H1 (cell line): Measurements from ENCODE around the gene CXXC4. TPM values are rescaled to one million over a fixed set of nuclear protein-coding genes. Genes with fewer than 3 reads are reported as not detected.

ENCODE experiments used
- CBX5 ChIP-seq: fragments of 300-800, 300-1000 bp; sonication (generic); IDR thresholded peaks from 2 replicates; pipeline ENCODE4 v1.7.1; 2016; ENCODE audit warnings: antibody characterized with exemption, low read length, low read depth
- EP300 ChIP-seq, 2 experiments: IDR thresholded peaks; 1 replicate in 1 of 2; 2 replicates in 1 of 2; pipeline ENCODE4 v1.6.1; 2011 to 2012; ENCODE audit warnings: low read depth in 2 of 2, low read length in 2 of 2, mild to moderate bottlenecking in 2 of 2, borderline replicate concordance in 1 of 2, inconsistent platforms in 1 of 2, moderate library complexity in 1 of 2
- GTF2F1 ChIP-seq: IDR thresholded peaks from 2 replicates; pipeline ENCODE4 v1.6.1; 2012; ENCODE audit warnings: low read depth, low read length, improper control_type of control experiment, borderline replicate concordance
- JUN ChIP-seq: IDR thresholded peaks from 2 replicates; pipeline ENCODE4 v1.6.1; 2011; ENCODE audit warnings: low read depth, mild to moderate bottlenecking, improper control_type of control experiment, low read length
- KDM1A ChIP-seq: fragments of 200-600, 300-600 bp; sonication (generic); IDR thresholded peaks from 2 replicates; pipeline ENCODE4 v1.7.1; 2016; ENCODE audit warnings: mild to moderate bottlenecking, low read length, borderline replicate concordance
- PHF8 ChIP-seq: fragments of 200-600 bp; sonication (generic); conservative IDR thresholded peaks from 2 replicates; pipeline ENCODE4 v1.7.1; 2012; ENCODE audit warnings: low read depth, mild to moderate bottlenecking, inconsistent platforms, low read length, moderate library complexity
- POU5F1 ChIP-seq: IDR thresholded peaks from 2 replicates; pipeline ENCODE4 v1.6.1; 2011; ENCODE audit warnings: low read depth, mild to moderate bottlenecking, low read length, moderate library complexity
- TAF1 ChIP-seq: IDR thresholded peaks from 2 replicates; pipeline ENCODE4 v1.6.1; 2011; ENCODE audit warnings: mild to moderate bottlenecking, low read depth, low read length
- YY1 ChIP-seq: IDR thresholded peaks from 2 replicates; pipeline ENCODE4 v1.6.1; 2011; ENCODE audit warnings: low read depth, mild to moderate bottlenecking, low read length
- polyA plus RNA-seq, 7 experiments: library from polyadenylated mRNA; depleted of rRNA in 3 of 7; stranded (reverse) in 5 of 7; unstranded in 2 of 7; fragments of >200 nt in 5 of 7; fragments of 200-250 nt in 2 of 7; gene quantifications; 1 replicate in 5 of 7; 2 replicates in 1 of 7; 4 replicates in 1 of 7; pipeline versions ENCODE4 v1.2.1 to v1.2.3, GENCODE V29; 2011 to 2013; ENCODE audit warnings: missing spikeins in 2 of 7, mixed read lengths in 2 of 7
- total RNA-seq: library from RNA; stranded (reverse); fragmentation: NEBNext Ultra II Directional; extraction: Animal tissue kit (Norgen Biotek cat#: 25700); gene quantifications from 2 replicates; pipeline ENCODE4 v1.2.1, GENCODE V29; 2021
- TF ChIP-seq, protein P1 (sequence below): fragments of 300-600 bp; sonication (generic); IDR thresholded peaks from 2 replicates; pipeline ENCODE4 v1.7.1; 2012; ENCODE audit warnings: low read length, moderate library complexity, mild to moderate bottlenecking, inconsistent platforms; ENCODE audit not compliant: insufficient replicate concordance
- TF ChIP-seq, protein P2 (sequence below): IDR thresholded peaks from 2 replicates; pipeline ENCODE4 v1.6.1; 2011; ENCODE audit warnings: low read depth, mild to moderate bottlenecking, low read length; ENCODE audit not compliant: insufficient read depth

The CXXC4 gene
- total and polyA plus RNA-seq, 2 of the 8 experiments (the other 6 are each of a cell fraction or from before 2014, with no cell fraction given), result 1.3 to 1.8 TPM

DNA sequence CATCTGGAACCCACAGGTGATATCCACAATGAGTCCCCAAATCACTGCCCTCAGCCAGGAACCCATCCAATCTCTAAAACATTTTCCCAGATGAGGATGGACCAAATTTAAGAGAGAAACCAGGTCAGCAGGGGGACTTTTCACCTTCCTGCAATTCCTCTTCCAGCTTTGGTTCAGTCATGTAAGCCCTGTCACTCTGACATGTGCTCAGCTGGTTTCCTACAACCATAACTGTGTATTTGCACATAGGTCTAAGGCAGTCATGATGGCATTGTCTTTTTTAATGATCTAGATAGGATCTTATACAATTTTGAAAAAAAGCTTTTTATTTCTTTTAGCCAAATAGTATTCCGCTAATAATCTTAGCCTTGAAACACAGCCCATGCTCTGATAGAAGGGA is 6.5 kb downstream of the CXXC4 start (continued):
- TF ChIP-seq, protein P1, sequence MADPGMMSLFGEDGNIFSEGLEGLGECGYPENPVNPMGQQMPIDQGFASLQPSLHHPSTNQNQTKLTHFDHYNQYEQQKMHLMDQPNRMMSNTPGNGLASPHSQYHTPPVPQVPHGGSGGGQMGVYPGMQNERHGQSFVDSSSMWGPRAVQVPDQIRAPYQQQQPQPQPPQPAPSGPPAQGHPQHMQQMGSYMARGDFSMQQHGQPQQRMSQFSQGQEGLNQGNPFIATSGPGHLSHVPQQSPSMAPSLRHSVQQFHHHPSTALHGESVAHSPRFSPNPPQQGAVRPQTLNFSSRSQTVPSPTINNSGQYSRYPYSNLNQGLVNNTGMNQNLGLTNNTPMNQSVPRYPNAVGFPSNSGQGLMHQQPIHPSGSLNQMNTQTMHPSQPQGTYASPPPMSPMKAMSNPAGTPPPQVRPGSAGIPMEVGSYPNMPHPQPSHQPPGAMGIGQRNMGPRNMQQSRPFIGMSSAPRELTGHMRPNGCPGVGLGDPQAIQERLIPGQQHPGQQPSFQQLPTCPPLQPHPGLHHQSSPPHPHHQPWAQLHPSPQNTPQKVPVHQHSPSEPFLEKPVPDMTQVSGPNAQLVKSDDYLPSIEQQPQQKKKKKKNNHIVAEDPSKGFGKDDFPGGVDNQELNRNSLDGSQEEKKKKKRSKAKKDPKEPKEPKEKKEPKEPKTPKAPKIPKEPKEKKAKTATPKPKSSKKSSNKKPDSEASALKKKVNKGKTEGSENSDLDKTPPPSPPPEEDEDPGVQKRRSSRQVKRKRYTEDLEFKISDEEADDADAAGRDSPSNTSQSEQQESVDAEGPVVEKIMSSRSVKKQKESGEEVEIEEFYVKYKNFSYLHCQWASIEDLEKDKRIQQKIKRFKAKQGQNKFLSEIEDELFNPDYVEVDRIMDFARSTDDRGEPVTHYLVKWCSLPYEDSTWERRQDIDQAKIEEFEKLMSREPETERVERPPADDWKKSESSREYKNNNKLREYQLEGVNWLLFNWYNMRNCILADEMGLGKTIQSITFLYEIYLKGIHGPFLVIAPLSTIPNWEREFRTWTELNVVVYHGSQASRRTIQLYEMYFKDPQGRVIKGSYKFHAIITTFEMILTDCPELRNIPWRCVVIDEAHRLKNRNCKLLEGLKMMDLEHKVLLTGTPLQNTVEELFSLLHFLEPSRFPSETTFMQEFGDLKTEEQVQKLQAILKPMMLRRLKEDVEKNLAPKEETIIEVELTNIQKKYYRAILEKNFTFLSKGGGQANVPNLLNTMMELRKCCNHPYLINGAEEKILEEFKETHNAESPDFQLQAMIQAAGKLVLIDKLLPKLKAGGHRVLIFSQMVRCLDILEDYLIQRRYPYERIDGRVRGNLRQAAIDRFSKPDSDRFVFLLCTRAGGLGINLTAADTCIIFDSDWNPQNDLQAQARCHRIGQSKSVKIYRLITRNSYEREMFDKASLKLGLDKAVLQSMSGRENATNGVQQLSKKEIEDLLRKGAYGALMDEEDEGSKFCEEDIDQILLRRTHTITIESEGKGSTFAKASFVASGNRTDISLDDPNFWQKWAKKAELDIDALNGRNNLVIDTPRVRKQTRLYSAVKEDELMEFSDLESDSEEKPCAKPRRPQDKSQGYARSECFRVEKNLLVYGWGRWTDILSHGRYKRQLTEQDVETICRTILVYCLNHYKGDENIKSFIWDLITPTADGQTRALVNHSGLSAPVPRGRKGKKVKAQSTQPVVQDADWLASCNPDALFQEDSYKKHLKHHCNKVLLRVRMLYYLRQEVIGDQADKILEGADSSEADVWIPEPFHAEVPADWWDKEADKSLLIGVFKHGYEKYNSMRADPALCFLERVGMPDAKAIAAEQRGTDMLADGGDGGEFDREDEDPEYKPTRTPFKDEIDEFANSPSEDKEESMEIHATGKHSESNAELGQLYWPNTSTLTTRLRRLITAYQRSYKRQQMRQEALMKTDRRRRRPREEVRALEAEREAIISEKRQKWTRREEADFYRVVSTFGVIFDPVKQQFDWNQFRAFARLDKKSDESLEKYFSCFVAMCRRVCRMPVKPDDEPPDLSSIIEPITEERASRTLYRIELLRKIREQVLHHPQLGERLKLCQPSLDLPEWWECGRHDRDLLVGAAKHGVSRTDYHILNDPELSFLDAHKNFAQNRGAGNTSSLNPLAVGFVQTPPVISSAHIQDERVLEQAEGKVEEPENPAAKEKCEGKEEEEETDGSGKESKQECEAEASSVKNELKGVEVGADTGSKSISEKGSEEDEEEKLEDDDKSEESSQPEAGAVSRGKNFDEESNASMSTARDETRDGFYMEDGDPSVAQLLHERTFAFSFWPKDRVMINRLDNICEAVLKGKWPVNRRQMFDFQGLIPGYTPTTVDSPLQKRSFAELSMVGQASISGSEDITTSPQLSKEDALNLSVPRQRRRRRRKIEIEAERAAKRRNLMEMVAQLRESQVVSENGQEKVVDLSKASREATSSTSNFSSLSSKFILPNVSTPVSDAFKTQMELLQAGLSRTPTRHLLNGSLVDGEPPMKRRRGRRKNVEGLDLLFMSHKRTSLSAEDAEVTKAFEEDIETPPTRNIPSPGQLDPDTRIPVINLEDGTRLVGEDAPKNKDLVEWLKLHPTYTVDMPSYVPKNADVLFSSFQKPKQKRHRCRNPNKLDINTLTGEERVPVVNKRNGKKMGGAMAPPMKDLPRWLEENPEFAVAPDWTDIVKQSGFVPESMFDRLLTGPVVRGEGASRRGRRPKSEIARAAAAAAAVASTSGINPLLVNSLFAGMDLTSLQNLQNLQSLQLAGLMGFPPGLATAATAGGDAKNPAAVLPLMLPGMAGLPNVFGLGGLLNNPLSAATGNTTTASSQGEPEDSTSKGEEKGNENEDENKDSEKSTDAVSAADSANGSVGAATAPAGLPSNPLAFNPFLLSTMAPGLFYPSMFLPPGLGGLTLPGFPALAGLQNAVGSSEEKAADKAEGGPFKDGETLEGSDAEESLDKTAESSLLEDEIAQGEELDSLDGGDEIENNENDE, result no peak
- TF ChIP-seq, protein P2, sequence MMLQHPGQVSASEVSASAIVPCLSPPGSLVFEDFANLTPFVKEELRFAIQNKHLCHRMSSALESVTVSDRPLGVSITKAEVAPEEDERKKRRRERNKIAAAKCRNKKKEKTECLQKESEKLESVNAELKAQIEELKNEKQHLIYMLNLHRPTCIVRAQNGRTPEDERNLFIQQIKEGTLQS, result no peak
- TF ChIP-seq PHF8 (no peak), KDM1A (no peak), JUN (no peak), CBX5 (no peak), POU5F1 (no peak), GTF2F1 (no peak), EP300 (IDR thresholded peaks at IDR 0.05; ENCODE audit: borderline replicate concordance in 1 of 2, low read depth in 2 of 2, low read length in 2 of 2) (no peak), YY1 (no peak), TAF1 (no peak)
